ENCODE data around the gene FBXL17.

- TF ChIP-seq THRAP3 (IDR thresholded peaks at IDR 0.05; ENCODE audit: borderline replicate concordance) (no peak), CTCF (IDR thresholded peaks at IDR 0.05 in 2 of 3, conservative IDR thresholded peaks at IDR 0.05 in 1 of 3; ENCODE audit: insufficient read depth in 2 of 3, low read depth in 1 of 3, low read length in 3 of 3) (no peak), POLR2A (conservative IDR thresholded peaks at IDR 0.05) (no peak), MTA2 (IDR thresholded peaks at IDR 0.05; ENCODE audit: low read depth) (no peak), ZBTB17 (CRISPR knock-in tag; IDR thresholded peaks at IDR 0.05) (no peak), EGR1 (conservative IDR thresholded peaks at IDR 0.05) (no peak), PKNOX1 (IDR thresholded peaks at IDR 0.05) (no peak), ZNF76 (CRISPR knock-in tag; IDR thresholded peaks at IDR 0.05; ENCODE audit: borderline replicate concordance) (no peak)
These were observed 507.1 kb downstream of the FBXL17 start for GRCh38 chr5:107874795-107875194.

All from K562 (cell line).